ENCODE data around the gene NHLRC2.

DNA sequence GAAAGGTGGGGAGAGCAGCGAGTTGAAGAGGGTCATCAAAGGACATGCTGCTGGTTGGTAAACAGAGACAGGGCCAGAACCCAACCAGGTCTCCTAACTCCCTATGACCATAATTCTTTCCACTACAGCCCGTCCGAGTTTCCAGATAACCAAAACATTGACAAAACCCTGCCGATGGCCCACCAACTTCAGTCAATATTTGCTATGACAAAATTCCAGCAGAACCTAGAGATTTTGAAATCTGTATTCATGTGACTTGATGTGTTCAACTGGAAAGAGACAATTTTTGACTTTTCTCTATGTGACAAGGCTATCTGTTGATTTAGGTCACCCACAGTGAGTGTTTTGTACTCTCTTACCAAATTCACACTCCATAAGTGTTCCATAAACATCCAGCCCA, 86.7 kb downstream of the NHLRC2 start:
- TF ChIP-seq CTCF (IDR thresholded peaks at IDR 0.05) = no peak
- TF ChIP-seq POLR2A (IDR thresholded peaks at IDR 0.05) = no peak

All from sigmoid colon (tissue), 3 donors.